Ishikawa (cell line): Measurements from ENCODE around the gene CORT.

Experiments used
- CEBPB ChIP-seq: IDR thresholded peaks from 2 replicates; pipeline ENCODE4 v1.6.1; 2012
- CREB1 ChIP-seq: IDR thresholded peaks from 2 replicates; pipeline ENCODE4 v1.6.1; 2012; ENCODE audit warnings: low read depth
- EGR1 ChIP-seq: IDR thresholded peaks from 2 replicates; pipeline ENCODE4 v1.6.1; 2012
- EP300 ChIP-seq: IDR thresholded peaks from 2 replicates; pipeline ENCODE4 v1.6.1; 2012; ENCODE audit warnings: borderline replicate concordance
- FOXM1 ChIP-seq: IDR thresholded peaks from 2 replicates; pipeline ENCODE4 v1.6.1; 2012; ENCODE audit warnings: low read depth, borderline replicate concordance
- MAX ChIP-seq: IDR thresholded peaks from 2 replicates; pipeline ENCODE4 v1.6.1; 2012
- NFIC ChIP-seq: IDR thresholded peaks from 2 replicates; pipeline ENCODE4 v1.6.1; 2012
- RAD21 ChIP-seq: IDR thresholded peaks from 2 replicates; pipeline ENCODE4 v1.6.1; 2012; ENCODE audit warnings: low read depth
- TAF1 ChIP-seq: IDR thresholded peaks from 2 replicates; pipeline ENCODE4 v1.6.1; 2012; ENCODE audit warnings: low read depth, mild to moderate bottlenecking
- TCF12 ChIP-seq: IDR thresholded peaks from 2 replicates; pipeline ENCODE4 v1.6.1; 2012; ENCODE audit warnings: low read depth
- TEAD4 ChIP-seq: IDR thresholded peaks from 2 replicates; pipeline ENCODE4 v1.6.1; 2012
- YY1 ChIP-seq: IDR thresholded peaks from 2 replicates; pipeline ENCODE4 v1.6.1; 2012; ENCODE audit warnings: low read depth
- ZBTB7A ChIP-seq: IDR thresholded peaks from 2 replicates; pipeline ENCODE4 v1.6.1; 2012; ENCODE audit warnings: low read depth
- TF ChIP-seq, protein P1 (sequence below): IDR thresholded peaks from 2 replicates; pipeline ENCODE4 v1.6.1; 2012; ENCODE audit warnings: low read depth, mild to moderate bottlenecking
- TF ChIP-seq, protein P2 (sequence below): IDR thresholded peaks from 2 replicates; pipeline ENCODE4 v1.6.1; 2012

CORT gene

GRCh38 chr1:10450836-10451235, 1.0 kb downstream of the CORT start:
- no peak for TF ChIP-seq EP300
- no peak for TF ChIP-seq FOXM1

DNA sequence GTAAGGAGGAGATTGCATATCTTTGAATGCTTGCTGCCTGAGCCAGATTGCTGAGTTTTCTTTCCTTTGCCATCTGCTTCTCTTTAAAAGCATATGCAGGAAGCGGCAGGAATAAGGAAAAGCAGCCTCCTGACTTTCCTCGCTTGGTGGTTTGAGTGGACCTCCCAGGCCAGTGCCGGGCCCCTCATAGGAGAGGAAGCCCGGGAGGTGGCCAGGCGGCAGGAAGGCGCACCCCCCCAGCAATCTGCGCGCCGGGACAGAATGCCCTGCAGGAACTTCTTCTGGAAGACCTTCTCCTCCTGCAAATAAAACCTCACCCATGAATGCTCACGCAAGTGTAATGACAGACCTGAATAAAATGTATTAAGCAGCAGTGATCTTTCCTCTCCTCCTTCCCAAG, 1.5 kb downstream of the CORT start:
- TF ChIP-seq YY1 (no peak), FOXM1 (no peak), TEAD4 (no peak)

- TF ChIP-seq TAF1 (no peak), CEBPB (no peak), FOXM1 (no peak), RAD21 (no peak), TCF12 (no peak)
Observed at GRCh38 chr1:10456048-10456447, 6.2 kb downstream of the CORT start.

- TF ChIP-seq TCF12 (no peak), EP300 (no peak), CREB1 (no peak), RAD21 (no peak), NFIC (no peak)
Observed at GRCh38 chr1:10456661-10457060, 6.8 kb downstream of the CORT start.

DNA sequence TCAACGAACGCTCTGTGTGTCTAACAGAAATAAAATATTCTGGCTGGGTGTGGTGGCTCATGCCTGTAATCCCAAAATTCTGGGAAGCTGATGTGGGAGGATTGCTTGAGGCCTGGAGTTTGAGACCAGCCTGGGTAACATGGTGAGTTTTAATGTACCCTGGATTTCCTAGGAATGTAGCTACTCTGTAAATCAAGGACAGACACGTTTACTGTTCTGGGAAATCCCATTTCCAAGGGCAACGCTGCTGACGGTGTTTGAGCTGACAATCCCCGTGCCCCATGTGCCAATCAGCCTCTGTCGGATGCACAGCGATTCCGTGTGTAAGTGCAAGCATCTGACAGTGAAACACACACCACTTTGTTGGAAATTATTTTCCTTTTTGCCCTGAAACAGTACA, 8.0 kb downstream of the CORT start:
- TF ChIP-seq EGR1 (no peak), CEBPB (no peak), CREB1 (no peak), RAD21 (no peak)
- TF ChIP-seq, protein P1, sequence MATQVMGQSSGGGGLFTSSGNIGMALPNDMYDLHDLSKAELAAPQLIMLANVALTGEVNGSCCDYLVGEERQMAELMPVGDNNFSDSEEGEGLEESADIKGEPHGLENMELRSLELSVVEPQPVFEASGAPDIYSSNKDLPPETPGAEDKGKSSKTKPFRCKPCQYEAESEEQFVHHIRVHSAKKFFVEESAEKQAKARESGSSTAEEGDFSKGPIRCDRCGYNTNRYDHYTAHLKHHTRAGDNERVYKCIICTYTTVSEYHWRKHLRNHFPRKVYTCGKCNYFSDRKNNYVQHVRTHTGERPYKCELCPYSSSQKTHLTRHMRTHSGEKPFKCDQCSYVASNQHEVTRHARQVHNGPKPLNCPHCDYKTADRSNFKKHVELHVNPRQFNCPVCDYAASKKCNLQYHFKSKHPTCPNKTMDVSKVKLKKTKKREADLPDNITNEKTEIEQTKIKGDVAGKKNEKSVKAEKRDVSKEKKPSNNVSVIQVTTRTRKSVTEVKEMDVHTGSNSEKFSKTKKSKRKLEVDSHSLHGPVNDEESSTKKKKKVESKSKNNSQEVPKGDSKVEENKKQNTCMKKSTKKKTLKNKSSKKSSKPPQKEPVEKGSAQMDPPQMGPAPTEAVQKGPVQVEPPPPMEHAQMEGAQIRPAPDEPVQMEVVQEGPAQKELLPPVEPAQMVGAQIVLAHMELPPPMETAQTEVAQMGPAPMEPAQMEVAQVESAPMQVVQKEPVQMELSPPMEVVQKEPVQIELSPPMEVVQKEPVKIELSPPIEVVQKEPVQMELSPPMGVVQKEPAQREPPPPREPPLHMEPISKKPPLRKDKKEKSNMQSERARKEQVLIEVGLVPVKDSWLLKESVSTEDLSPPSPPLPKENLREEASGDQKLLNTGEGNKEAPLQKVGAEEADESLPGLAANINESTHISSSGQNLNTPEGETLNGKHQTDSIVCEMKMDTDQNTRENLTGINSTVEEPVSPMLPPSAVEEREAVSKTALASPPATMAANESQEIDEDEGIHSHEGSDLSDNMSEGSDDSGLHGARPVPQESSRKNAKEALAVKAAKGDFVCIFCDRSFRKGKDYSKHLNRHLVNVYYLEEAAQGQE, result no peak

DNA sequence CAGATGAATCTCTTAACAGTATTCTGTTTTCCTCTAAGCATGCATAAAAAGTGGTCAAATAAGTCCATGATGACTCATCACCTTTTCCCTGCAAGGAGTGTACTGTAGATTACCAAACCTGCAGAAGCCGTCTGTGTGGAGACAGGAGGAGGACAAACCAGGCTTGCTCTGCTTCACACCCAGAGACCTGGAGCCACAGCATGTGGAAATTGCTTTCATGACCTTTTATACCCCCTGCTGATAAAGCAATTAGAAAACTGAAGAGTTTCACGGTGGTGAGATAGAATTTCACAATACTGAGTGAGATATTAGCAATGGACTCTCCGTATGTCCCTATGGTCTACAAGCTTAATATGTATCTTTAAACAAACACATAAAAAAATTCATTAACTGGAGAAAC, 9.4 kb downstream of the CORT start:
- peak; percentile 72 for TF ChIP-seq CEBPB
- TF ChIP-seq MAX, result peak; percentile 38; the same call in 1 of the 2 replicates
- TF ChIP-seq FOXM1, result no peak

- TF ChIP-seq TCF12, result no peak
- TF ChIP-seq CREB1, result no peak
- TF ChIP-seq RAD21, result no peak
- TF ChIP-seq EGR1, result no peak
- TF ChIP-seq ZBTB7A, result no peak
- TF ChIP-seq YY1, result no peak
- TF ChIP-seq, protein P1, result no peak
- TF ChIP-seq CEBPB, result no peak
- no peak for TF ChIP-seq MAX
- no peak for TF ChIP-seq FOXM1
- TF ChIP-seq TEAD4, result no peak
- TF ChIP-seq, protein P2, sequence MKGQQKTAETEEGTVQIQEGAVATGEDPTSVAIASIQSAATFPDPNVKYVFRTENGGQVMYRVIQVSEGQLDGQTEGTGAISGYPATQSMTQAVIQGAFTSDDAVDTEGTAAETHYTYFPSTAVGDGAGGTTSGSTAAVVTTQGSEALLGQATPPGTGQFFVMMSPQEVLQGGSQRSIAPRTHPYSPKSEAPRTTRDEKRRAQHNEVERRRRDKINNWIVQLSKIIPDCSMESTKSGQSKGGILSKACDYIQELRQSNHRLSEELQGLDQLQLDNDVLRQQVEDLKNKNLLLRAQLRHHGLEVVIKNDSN, result no peak
- TF ChIP-seq EP300, result no peak
- no peak for TF ChIP-seq NFIC
Observed at GRCh38 chr1:10467078-10467477, 17.2 kb downstream of the CORT start.

GRCh38 chr1:10470043-10470442, 20.2 kb downstream of the CORT start:
- no peak for TF ChIP-seq CREB1
- TF ChIP-seq RAD21, result no peak
- TF ChIP-seq CEBPB, result no peak
- TF ChIP-seq, protein P1, result no peak
- TF ChIP-seq, protein P2, result no peak
- no peak for TF ChIP-seq YY1
- no peak for TF ChIP-seq EGR1
